ENCODE results near the gene IGFBP1.

- TF ChIP-seq EP300 (IDR thresholded peaks at IDR 0.05) (no peak), CTCF (IDR thresholded peaks at IDR 0.05) (no peak), POLR2AphosphoS5 (IDR thresholded peaks at IDR 0.05) (no peak), POLR2A (IDR thresholded peaks at IDR 0.05) (no peak)
Observed at GRCh38 chr7:45919231-45919784, 31.0 kb downstream of the IGFBP1 start.

Data from stomach (tissue), 4 donors.